Measurements from ENCODE around the gene PTPN14. TPM values are rescaled to one million over a fixed set of nuclear protein-coding genes. Genes with fewer than 3 reads are reported as not detected.

Gene PTPN14
- polyA plus RNA-seq, 1 experiment, result 34.2 TPM

DNA sequence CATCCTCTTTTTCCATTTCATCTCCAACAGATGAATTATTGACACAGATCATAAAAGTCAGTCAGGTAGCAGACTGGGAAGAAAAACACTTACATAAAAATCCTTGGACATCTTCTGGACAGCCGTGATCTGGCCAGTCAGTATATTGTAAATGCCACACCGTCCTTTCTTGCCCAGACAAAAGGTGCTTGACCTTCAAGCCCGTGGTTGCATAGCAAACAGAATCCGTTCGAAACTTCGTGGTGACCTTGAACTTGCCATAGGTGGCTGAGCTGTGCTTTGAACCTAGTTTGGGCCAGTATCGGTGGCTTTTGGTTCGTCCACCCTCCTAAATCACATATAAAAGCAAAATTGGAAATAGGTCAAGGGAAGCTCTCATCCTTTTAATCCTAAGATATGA is 182.0 kb downstream of the PTPN14 start:
- TF ChIP-seq CTCF (IDR thresholded peaks at IDR 0.05; ENCODE audit: low read depth, low read length), result no peak
- Histone ChIP-seq H3K9me3 (ENCODE audit: control insufficient read depth, insufficient read depth, low read length) (no peaks in the 10 kb centered on the region), H3K4me3 (ENCODE audit: low read depth, low read length) (no peak overlapping the region), H3K27ac (ENCODE audit: low read depth, low read length) (no peak overlapping the region), H3K27me3 (ENCODE audit: control insufficient read depth, insufficient read depth, low read length) (no peaks in the 10 kb centered on the region)
- CTCF ChIA-PET, result no interaction called here
- POLR2A ChIA-PET, result no interaction called here
- no peak for DNase-seq (ENCODE audit: low read depth, low spot score)

GRCh38 chr1:214367841-214368240 is 183.6 kb downstream of the PTPN14 start:
- CTCF ChIA-PET, result no interaction called here
- H3K9me3 ChIP-seq (ENCODE audit: control insufficient read depth, insufficient read depth, low read length), result no peaks in the 10 kb centered on the region
- H3K4me3 ChIP-seq (ENCODE audit: low read depth, low read length), result no peak overlapping the region
- TF ChIP-seq CTCF (IDR thresholded peaks at IDR 0.05; ENCODE audit: low read depth, low read length), result no peak
- no peak for DNase-seq (ENCODE audit: low read depth, low spot score)
- POLR2A ChIA-PET, result no interaction called here
- H3K27me3 ChIP-seq (ENCODE audit: control insufficient read depth, insufficient read depth, low read length), result no peaks in the 10 kb centered on the region
- H3K27ac ChIP-seq (ENCODE audit: low read depth, low read length), result no peak overlapping the region

- no peak for TF ChIP-seq CTCF (IDR thresholded peaks at IDR 0.05; ENCODE audit: low read depth, low read length)
- POLR2A ChIA-PET, result no interaction called here
- Histone ChIP-seq H3K27ac (ENCODE audit: low read depth, low read length) (no peak overlapping the region), H3K9me3 (ENCODE audit: control insufficient read depth, insufficient read depth, low read length) (no peaks in the 10 kb centered on the region), H3K27me3 (ENCODE audit: control insufficient read depth, insufficient read depth, low read length) (no peaks in the 10 kb centered on the region), H3K4me3 (ENCODE audit: low read depth, low read length) (no peak overlapping the region)
- CTCF ChIA-PET, result interaction anchor here (1.5 kb wide), 1 partner anchor 10 kb away, joined by 3 read pairs; no protein-coding TSS in a partner anchor
- DNase-seq (ENCODE audit: low read depth, low spot score), result no peak
Measured at GRCh38 chr1:214364786-214365295, 186.6 kb downstream of the PTPN14 start.

GRCh38 chr1:214364386-214364785 is 187.0 kb downstream of the PTPN14 start:
- no peaks in the 10 kb centered on the region for H3K27me3 ChIP-seq (ENCODE audit: control insufficient read depth, insufficient read depth, low read length)
- TF ChIP-seq CTCF (IDR thresholded peaks at IDR 0.05; ENCODE audit: low read depth, low read length), result no peak
- CTCF ChIA-PET, result no interaction called here
- H3K27ac ChIP-seq (ENCODE audit: low read depth, low read length), result no peak overlapping the region
- POLR2A ChIA-PET, result no interaction called here
- H3K4me3 ChIP-seq (ENCODE audit: low read depth, low read length), result no peak overlapping the region
- H3K9me3 ChIP-seq (ENCODE audit: control insufficient read depth, insufficient read depth, low read length), result no peaks in the 10 kb centered on the region
- DNase-seq (ENCODE audit: low read depth, low spot score), result no peak

DNA sequence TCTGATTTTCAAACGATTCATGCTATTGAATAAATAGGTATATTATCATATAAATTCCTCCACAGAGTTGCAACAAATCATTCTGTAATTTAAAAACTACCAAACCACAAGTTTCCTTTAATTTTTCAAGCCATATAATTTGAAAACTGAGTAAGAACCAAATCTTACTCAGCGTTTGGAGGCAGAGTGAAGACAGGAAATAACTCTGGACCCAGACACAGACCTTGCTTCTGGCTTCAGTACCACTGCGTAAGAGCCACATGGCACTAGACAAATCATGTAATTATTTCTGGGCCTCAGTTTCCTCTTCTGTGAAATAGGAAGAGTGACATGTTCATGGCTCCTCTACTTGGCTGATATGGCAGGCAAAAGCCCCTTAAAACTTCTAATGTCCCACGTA is 188.0 kb downstream of the PTPN14 start:
- H3K4me3 ChIP-seq (ENCODE audit: low read depth, low read length), result no peak overlapping the region
- H3K27ac ChIP-seq (ENCODE audit: low read depth, low read length), result no peak overlapping the region
- no peak for TF ChIP-seq CTCF (IDR thresholded peaks at IDR 0.05; ENCODE audit: low read depth, low read length)
- ChIA-PET CTCF (interaction anchor here (0.6 kb wide), 1 partner anchor 228 kb away, joined by 3 read pairs; no protein-coding TSS in a partner anchor), POLR2A (no interaction called here)
- no peaks in the 10 kb centered on the region for H3K9me3 ChIP-seq (ENCODE audit: control insufficient read depth, insufficient read depth, low read length)
- no peaks in the 10 kb centered on the region for H3K27me3 ChIP-seq (ENCODE audit: control insufficient read depth, insufficient read depth, low read length)
- no peak for DNase-seq (ENCODE audit: low read depth, low spot score)

Measured in AG04450 (cell line).